ENCODE results near the gene TIAM1. TPM values are rescaled to one million over a fixed set of nuclear protein-coding genes. Genes with fewer than 3 reads are reported as not detected.
A peak's percentile ranks its signal among the peaks of the same experiment; 100 is the strongest.

TIAM1 gene
- total RNA-seq, 2 donors from 2014 or later: 23.4 to 63.4 TPM

DNA sequence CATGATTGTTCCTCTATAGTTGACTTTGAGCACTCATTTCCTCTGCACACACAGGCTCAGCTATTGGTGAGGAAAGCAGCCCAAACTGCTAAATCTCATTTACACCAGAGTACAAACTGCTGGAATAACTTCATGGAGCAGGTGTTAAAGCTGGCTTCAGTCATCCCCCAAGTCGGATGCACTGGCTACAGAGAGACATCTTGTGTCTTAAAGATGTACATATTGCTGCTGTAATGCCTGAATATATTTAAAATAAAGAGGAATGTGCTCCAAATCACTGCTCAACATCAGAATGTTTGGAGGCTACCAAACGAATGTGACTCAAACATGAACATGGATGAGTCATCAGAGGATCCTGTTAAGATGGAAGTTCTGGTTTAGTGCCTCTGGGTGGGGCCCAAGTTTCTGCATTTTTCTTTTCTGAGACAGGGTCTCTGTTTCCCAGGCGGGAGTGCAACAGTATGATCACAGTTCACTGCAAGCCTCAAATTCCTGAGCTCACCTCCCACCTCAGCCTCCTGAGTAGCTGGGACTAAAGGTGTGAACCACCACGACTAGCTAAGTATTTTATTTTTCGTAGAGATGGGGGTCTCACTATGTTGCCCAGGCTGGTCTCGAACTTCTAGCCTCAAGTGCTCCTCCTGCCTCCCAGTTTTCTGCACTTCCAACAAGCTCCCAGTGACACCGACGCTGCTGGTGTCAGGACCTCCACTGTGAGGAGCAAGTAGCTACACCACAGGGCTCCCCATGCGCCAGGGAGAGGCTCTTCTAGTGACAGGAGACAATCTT is 226.7 kb downstream of the TIAM1 start:
- H3K36me3 Mint-ChIP-seq (ENCODE audit: low read depth): peaks cover 51% of the 10 kb centered on the region
- no peaks in the 10 kb centered on the region for H3K4me1 Mint-ChIP-seq
- no peak overlapping the region for H3K4me3 Mint-ChIP-seq
- H3K9me3 Mint-ChIP-seq: no peaks in the 10 kb centered on the region
- H3K27me3 Mint-ChIP-seq: no peaks in the 10 kb centered on the region
- peak; percentile 84 for ATAC-seq (replicated peaks)
- peak overlapping the region; percentile 50 for H3K27ac Mint-ChIP-seq

DNA sequence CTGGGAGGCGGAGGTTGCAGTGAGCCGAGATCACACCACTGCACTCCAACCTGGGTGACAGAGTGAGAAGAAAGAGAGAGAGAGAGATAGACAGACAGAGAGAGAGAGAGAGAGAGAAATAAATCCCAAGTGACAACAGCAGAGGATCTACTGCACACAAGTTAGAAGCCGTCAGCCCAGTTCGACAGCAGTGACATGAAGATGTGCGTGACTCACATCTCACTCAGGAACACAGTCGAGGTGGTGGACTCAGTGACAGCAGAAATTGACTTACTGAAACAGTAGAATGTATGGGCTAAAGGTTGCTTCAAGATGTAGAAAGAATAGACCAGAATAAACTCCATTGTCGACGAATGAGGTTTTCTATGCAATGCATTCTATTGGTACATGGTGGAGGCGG is 228.8 kb downstream of the TIAM1 start:
- H3K36me3 Mint-ChIP-seq (ENCODE audit: low read depth): peaks cover 30% of the 10 kb centered on the region
- no peak for ATAC-seq (replicated peaks)
- no peak overlapping the region for H3K27ac Mint-ChIP-seq
- no peak overlapping the region for H3K4me3 Mint-ChIP-seq
- H3K27me3 Mint-ChIP-seq: no peaks in the 10 kb centered on the region
- H3K9me3 Mint-ChIP-seq: no peaks in the 10 kb centered on the region
- no peaks in the 10 kb centered on the region for H3K4me1 Mint-ChIP-seq

DNA sequence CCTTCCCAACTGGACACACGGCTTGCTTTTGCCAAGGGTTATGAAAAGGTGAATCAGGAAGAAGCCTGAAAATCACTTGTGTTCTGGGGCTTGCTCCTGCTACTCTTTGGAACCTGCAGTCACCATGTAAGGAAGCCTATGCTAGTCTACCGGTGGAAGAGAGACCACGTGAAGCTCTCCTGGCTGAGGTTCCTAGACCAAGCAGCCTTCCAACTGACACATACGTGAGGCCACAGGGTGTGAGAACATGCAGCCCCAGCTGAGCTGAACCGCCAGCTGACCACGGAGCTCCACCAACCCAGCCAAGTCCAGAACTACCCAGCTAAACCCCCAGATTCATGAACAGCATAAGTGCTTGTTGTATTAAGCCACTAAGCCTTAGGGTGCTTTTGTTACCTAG is 233.0 kb downstream of the TIAM1 start:
- ATAC-seq (replicated peaks): no peak
- Mint-ChIP-seq H3K27me3 (no peaks in the 10 kb centered on the region), H3K4me3 (no peak overlapping the region), H3K27ac (no peak overlapping the region), H3K36me3 (ENCODE audit: low read depth) (no peaks in the 10 kb centered on the region), H3K9me3 (no peaks in the 10 kb centered on the region), H3K4me1 (peaks cover 5% of the 10 kb centered on the region)

DNA sequence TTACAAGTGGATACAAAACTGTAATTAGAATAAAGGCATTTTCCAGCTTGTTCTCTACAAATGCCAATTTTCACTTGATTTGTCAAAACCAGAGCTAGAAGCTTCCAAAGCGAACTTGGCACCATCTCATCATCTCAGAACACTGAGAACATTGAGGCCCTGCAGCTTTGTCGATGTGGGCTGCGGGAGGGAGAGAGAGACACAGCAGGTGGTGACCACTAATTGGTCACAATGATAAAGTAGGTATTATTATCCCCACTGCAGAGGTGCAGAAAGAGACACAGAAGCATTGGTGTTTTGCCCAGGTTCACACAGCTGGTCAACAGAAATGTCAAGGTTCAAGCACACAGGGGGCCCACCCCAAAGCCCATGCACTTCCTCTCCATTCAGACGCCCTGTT is 233.6 kb downstream of the TIAM1 start:
- H3K9me3 Mint-ChIP-seq: no peaks in the 10 kb centered on the region
- no peak overlapping the region for H3K4me3 Mint-ChIP-seq
- peaks cover under 1% of the 10 kb centered on the region for H3K36me3 Mint-ChIP-seq (ENCODE audit: low read depth)
- no peak overlapping the region for H3K27ac Mint-ChIP-seq
- H3K27me3 Mint-ChIP-seq: no peaks in the 10 kb centered on the region
- peaks cover 5% of the 10 kb centered on the region for H3K4me1 Mint-ChIP-seq
- no peak for ATAC-seq (replicated peaks)

DNA sequence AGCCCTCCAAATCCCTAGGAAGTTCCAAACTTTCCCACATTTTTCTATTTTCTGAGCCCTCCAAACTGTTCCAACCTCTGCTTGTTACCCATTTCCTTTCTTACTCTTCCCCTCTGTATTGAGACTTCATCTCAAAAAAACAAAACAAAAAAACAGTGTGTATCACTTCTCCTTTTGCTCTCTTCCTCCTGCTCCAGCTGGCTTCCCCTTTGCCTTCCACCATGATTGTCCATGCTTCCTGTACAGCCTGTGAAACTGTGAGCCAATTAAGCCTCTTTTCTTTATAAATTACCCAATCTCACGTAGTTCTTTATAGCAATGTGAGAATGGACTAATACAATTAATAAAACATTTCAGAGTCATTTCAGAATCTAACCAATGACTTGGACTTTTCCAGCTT is 236.2 kb downstream of the TIAM1 start:
- Mint-ChIP-seq H3K4me3 (no peak overlapping the region), H3K4me1 (peaks cover 15% of the 10 kb centered on the region), H3K9me3 (no peaks in the 10 kb centered on the region), H3K27ac (peak overlapping the region; percentile 4), H3K27me3 (no peaks in the 10 kb centered on the region), H3K36me3 (ENCODE audit: low read depth) (peaks cover 9% of the 10 kb centered on the region)
- ATAC-seq (replicated peaks): no peak

DNA sequence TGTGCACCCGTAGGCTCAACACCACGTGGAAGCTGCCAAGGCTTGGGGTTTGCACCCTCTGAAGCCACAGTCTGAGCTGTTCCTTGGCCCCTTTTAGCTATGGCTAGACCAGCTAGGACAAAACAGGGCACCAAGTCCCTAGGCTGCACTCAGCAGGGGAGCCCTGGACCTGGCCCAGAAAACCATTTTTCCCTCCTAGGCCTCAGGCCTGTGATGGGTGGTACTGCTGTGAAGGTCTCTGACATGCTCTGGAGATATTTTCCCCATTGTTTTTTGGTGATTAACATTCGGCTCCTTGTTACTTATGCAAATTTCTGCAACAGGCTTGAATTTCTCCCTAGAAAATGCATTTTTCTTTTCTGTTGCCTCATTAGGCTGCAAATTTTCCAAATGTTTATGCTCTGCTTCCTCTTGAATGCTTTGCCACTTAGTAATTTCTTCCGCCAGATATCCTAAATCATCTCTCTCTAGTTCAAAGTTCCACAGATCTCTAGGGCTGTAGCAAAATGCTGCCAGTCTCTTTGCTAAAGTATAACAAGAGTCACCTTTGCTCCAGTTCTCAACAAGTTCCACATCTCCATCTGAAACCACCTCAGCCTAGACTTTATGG is 236.8 kb downstream of the TIAM1 start:
- Mint-ChIP-seq H3K27me3 (no peaks in the 10 kb centered on the region), H3K4me3 (no peak overlapping the region), H3K9me3 (no peaks in the 10 kb centered on the region), H3K36me3 (ENCODE audit: low read depth) (peaks cover 9% of the 10 kb centered on the region), H3K27ac (no peak overlapping the region), H3K4me1 (peaks cover 16% of the 10 kb centered on the region)
- no peak for ATAC-seq (replicated peaks)

DNA sequence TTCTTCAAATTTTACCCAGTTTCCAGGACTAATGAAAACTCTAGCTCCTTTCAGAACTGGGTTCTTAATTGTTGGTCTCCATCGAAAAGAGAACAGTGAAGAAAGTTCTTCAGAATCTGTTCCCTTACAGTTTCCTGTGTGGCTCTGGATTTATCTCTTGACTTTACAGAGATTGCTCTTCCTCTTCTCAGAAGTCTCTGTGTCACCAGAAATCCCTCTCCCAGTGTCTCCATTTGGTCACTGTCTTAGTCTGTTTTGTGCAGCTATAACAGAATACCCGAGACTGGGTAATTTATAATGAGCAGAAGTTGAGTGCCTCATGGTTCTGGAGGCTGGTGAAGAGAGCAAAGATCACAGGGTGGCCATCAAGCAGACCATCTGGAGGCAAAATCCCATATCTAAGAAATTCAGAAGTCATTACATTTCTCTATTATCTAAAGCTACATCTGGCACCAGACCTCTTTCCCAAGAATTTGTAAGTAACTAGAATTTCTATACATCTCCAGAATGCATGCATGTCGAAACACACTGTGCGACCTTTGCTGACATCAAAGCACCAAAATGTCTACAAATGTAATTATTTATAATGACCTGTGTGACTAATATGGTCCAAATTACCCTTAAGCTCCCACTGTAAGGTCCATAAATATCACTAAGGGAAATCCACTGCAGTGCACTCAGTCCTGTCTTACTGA is 240.3 kb downstream of the TIAM1 start:
- no peaks in the 10 kb centered on the region for H3K27me3 Mint-ChIP-seq
- peak overlapping the region; percentile 15 for H3K4me3 Mint-ChIP-seq
- H3K4me1 Mint-ChIP-seq: peaks cover 12% of the 10 kb centered on the region
- peaks cover 9% of the 10 kb centered on the region for H3K36me3 Mint-ChIP-seq (ENCODE audit: low read depth)
- ATAC-seq (replicated peaks): peak; percentile 31
- no peaks in the 10 kb centered on the region for H3K9me3 Mint-ChIP-seq
- H3K27ac Mint-ChIP-seq: peak overlapping the region; percentile 42

DNA sequence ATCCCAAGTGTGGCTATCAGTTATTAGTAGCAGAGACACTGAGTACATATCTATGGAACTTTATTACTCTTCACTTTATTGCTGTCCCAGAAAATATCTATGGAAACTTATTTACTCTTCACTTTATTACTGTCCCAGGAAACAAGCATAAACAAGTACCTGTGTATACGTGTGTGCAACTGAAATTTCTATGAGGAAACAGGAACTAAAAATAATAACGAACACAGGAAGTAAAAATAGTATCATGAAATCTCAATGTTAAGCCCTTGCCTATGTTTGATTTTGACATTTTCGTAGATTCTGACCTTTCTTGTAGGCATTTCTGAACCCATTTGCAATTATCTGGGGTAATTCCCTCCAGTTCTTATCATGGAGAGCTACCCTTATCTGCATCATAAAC is 240.9 kb downstream of the TIAM1 start:
- peak overlapping the region; percentile 15 for H3K4me3 Mint-ChIP-seq
- peak overlapping the region; percentile 42 for H3K27ac Mint-ChIP-seq
- no peak for ATAC-seq (replicated peaks)
- peaks cover 16% of the 10 kb centered on the region for H3K4me1 Mint-ChIP-seq
- H3K36me3 Mint-ChIP-seq (ENCODE audit: low read depth): peaks cover 9% of the 10 kb centered on the region
- H3K9me3 Mint-ChIP-seq: no peaks in the 10 kb centered on the region
- no peaks in the 10 kb centered on the region for H3K27me3 Mint-ChIP-seq

DNA sequence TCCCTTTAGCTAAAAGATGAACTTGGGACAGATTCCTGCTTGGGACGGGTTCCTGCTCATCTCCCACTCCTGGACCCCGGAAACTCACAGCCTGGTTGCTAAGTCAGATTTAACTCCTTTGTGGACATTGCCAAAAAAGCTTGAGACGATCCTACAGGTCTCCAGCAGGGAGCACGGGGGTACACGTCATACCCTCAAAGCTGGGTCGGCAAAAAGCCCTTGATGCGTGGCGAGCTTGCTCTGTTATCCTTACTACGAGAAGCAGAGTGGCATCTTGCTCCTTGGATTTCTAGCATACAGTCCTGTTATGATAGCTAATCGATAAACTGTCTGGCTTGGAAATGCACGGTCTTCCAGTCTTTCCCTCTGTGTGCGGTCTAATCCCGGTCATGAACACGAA is 244.9 kb downstream of the TIAM1 start:
- Mint-ChIP-seq H3K4me3 (peak overlapping the region; percentile 1), H3K27ac (no peak overlapping the region), H3K27me3 (peaks cover 3% of the 10 kb centered on the region), H3K4me1 (peaks cover 16% of the 10 kb centered on the region), H3K9me3 (peaks cover 4% of the 10 kb centered on the region), H3K36me3 (ENCODE audit: low read depth) (no peaks in the 10 kb centered on the region)
- ATAC-seq (replicated peaks): no peak

DNA sequence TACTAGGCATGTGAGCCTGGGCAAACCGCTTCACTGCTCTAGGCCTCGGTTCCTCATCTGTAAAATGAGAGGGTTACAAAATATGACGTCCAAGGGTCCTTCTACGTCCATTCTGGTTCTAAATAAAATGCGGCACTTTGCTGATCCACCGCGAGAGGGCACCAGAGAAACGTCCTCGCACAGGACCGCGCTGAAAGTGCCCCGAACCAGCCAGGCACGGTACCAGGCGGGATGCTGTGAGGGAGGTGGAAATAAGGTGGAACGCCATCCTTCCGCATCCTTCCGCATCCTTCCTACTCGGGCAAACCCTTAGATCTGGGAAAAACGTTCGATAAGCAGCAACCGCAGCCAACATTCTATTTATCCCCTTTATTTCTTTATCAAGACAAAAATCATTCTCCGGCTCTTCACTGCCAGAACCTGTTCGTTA is 245.5 kb downstream of the TIAM1 start:
- Mint-ChIP-seq H3K27me3 (peaks cover 7% of the 10 kb centered on the region), H3K9me3 (peaks cover 4% of the 10 kb centered on the region), H3K4me3 (peak overlapping the region; percentile 1), H3K4me1 (peaks cover 12% of the 10 kb centered on the region), H3K27ac (no peak overlapping the region), H3K36me3 (ENCODE audit: low read depth) (no peaks in the 10 kb centered on the region)
- ATAC-seq (replicated peaks): peak; percentile 80

DNA sequence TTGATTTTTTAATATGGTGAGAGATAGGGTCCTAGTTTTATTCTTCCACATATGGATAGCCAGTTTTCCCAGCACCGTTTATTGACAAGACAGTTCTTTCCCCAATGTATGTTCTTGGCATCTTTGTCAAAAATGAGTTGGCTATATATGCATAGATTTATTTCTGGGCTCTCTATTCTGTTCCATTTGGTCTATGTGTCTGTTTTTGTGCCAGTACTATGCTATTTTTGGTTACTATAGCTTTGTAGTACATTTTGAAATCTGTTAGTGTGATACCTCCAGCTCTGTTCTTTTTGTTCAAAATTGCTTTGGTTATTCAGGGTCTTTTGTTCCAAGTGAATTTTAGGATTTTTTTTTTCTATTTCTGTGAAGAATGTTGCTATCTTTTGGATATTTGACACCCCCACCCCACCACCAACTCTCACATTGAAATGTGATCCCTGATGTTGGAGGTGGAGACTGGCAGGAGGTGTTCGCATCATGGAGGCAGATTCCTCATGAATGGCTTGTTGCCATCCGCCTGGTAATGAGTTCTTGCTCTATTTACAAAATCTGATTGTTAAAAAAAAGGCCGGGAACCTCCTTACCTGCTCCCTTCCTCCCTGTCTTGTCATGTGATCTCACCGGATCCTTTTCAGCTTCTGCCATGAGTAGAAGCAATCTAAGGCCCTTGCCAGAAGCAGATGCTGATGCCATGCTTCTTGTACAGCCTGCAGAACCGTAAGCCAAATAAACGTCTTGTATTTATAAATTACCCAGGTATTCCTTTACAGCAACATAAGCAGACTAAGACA is 251.0 kb downstream of the TIAM1 start:
- H3K9me3 Mint-ChIP-seq: peaks cover 4% of the 10 kb centered on the region
- no peak overlapping the region for H3K4me3 Mint-ChIP-seq
- no peaks in the 10 kb centered on the region for H3K4me1 Mint-ChIP-seq
- H3K27me3 Mint-ChIP-seq: peaks cover 17% of the 10 kb centered on the region
- no peaks in the 10 kb centered on the region for H3K36me3 Mint-ChIP-seq (ENCODE audit: low read depth)
- H3K27ac Mint-ChIP-seq: no peak overlapping the region
- no peak for ATAC-seq (replicated peaks)

DNA sequence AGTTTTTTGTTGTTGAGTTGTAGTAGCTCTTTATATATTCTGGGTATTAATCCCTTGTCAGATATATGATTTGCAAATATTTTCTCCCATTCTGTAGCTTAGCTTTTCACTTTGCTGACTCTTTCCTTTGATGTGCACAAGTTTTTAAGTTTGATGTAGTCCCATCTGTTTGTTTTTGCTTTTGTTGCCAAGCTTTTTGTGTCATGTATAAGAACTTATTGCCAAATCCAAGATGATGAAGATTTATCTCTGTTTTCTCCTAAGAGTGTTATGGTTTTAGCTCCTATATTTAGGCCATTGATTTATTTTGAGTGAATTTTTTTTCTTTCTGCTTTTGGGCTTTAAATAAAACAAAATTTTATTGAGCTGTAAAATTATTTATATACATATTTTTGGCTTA is 253.7 kb downstream of the TIAM1 start:
- Mint-ChIP-seq H3K27me3 (peaks cover 19% of the 10 kb centered on the region), H3K4me1 (no peaks in the 10 kb centered on the region), H3K9me3 (peaks cover 4% of the 10 kb centered on the region), H3K27ac (no peak overlapping the region), H3K36me3 (ENCODE audit: low read depth) (no peaks in the 10 kb centered on the region), H3K4me3 (no peak overlapping the region)
- no peak for ATAC-seq (replicated peaks)

DNA sequence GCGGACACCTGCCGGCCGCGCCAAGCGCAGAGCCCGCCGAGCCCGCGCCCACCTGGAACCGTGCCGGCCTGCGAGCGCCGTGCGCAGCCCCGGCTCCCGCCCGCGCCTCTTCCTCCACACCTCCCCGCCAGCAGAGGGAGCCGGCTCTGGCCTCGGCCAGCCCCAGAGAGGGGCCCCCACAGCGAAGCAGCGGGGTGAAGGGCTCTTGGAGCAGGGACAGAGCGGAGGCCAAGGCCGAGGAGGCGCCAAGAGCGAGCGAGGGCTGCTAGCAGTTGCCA is 255.6 kb downstream of the TIAM1 start:
- ATAC-seq (replicated peaks): no peak
- Mint-ChIP-seq H3K4me3 (no peak overlapping the region), H3K9me3 (no peaks in the 10 kb centered on the region), H3K27ac (no peak overlapping the region), H3K27me3 (peaks cover 12% of the 10 kb centered on the region), H3K36me3 (ENCODE audit: low read depth) (no peaks in the 10 kb centered on the region), H3K4me1 (no peaks in the 10 kb centered on the region)

DNA sequence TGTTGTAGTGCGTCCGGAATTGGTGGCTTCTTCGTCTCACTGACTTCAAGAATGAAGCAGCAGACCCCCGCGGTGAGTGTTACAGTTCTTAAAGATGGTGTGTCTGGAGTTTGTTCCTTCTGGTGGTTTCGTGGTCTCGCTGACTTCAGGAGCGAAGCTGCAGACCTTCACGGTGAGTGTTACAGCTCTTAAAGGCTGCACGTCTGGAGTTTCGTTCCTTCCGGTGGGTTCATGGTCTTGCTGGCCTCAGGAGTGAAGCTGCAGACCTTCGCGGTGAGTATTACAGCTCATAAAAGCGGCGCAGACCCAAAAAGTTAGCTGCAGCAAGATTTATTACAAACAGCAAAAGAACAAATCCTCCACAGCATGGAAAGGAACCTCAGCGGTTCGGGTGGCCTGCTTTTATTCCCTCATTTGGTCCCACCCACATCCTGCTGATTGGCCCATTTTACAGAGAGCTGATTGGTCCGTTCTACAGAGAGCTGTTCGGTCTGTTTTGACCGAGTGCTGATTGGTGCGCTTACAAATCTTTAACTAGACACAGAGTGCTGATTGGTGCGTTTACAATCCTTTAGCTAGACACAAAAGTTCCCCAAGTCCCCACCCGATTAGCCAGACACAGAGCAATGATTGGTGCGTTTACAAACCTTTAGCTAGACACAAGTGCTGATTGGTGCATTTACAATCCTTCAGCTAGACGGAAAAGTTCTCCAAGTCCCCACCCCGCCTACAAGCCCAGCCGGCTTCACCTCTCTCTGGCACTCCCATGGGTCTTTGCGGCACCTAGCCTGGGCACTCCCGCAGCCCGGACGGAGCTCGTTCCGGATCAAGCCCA is 256.2 kb downstream of the TIAM1 start:
- Mint-ChIP-seq H3K36me3 (ENCODE audit: low read depth) (no peaks in the 10 kb centered on the region), H3K4me1 (no peaks in the 10 kb centered on the region), H3K4me3 (peak overlapping the region; percentile 9), H3K27me3 (peaks cover 10% of the 10 kb centered on the region), H3K27ac (no peak overlapping the region), H3K9me3 (no peaks in the 10 kb centered on the region)
- ATAC-seq (replicated peaks): no peak
